Measurements from ENCODE around the gene LMAN2.
"Not testable (repeated sequence)": the region's sequence is repeated elsewhere in the genome, so short reads cannot be mapped to it uniquely, and the experiment has no call there.

LMAN2 gene

GRCh38 chr5:177378884-177379883 is 27.7 kb upstream of the LMAN2 start:
- Histone ChIP-seq H3K27me3 (ENCODE audit: control insufficient read depth in 2 of 2, insufficient read depth in 2 of 2, low read length in 2 of 2) (peaks cover 0 to 3% of the 10 kb centered on the region in 2 donors), H3K9me3 (ENCODE audit: control insufficient read depth in 2 of 2, low read length in 2 of 2) (no peaks in the 10 kb centered on the region), H3K27ac (ENCODE audit: low read depth in 2 of 2, low read length in 2 of 2) (no peak overlapping the region), H3K36me3 (ENCODE audit: control insufficient read depth in 2 of 2, insufficient read depth in 2 of 2, low read length in 2 of 2) (no peaks in the 10 kb centered on the region), H3K4me3 (ENCODE audit: low read length in 2 of 2) (no peak overlapping the region), H3K4me1 (ENCODE audit: control insufficient read depth in 2 of 2, insufficient read depth in 2 of 2, low read length in 2 of 2) (no peaks in the 10 kb centered on the region), H3K9ac (ENCODE audit: low read depth in 1 of 2, low read length in 2 of 2) (no peak overlapping the region)

- no peak overlapping the region for H3K4me3 ChIP-seq (ENCODE audit: low read length in 2 of 2)
- H3K9me3 ChIP-seq (ENCODE audit: control insufficient read depth in 2 of 2, low read length in 2 of 2) = no peaks in the 10 kb centered on the region
- no peak overlapping the region for H3K9ac ChIP-seq (ENCODE audit: low read depth in 1 of 2, low read length in 2 of 2)
- no peaks in the 10 kb centered on the region for H3K4me1 ChIP-seq (ENCODE audit: control insufficient read depth in 2 of 2, insufficient read depth in 2 of 2, low read length in 2 of 2)
- H3K27me3 ChIP-seq (ENCODE audit: control insufficient read depth in 2 of 2, insufficient read depth in 2 of 2, low read length in 2 of 2) = peaks cover 0 to 3% of the 10 kb centered on the region in 2 donors
- H3K36me3 ChIP-seq (ENCODE audit: control insufficient read depth in 2 of 2, insufficient read depth in 2 of 2, low read length in 2 of 2) = no peaks in the 10 kb centered on the region
- H3K27ac ChIP-seq (ENCODE audit: low read depth in 2 of 2, low read length in 2 of 2) = no peak overlapping the region
Observed at GRCh38 chr5:177377851-177378776, 26.6 kb upstream of the LMAN2 start.

GRCh38 chr5:177376107-177376506 is 24.6 kb upstream of the LMAN2 start:
- H3K27me3 ChIP-seq (ENCODE audit: control insufficient read depth in 2 of 2, insufficient read depth in 2 of 2, low read length in 2 of 2) = no peaks in the 10 kb centered on the region
- no peak overlapping the region for H3K9ac ChIP-seq (ENCODE audit: low read depth in 1 of 2, low read length in 2 of 2)
- no peaks in the 10 kb centered on the region for H3K9me3 ChIP-seq (ENCODE audit: control insufficient read depth in 2 of 2, low read length in 2 of 2)
- H3K4me3 ChIP-seq (ENCODE audit: low read length in 2 of 2) = no peak overlapping the region
- H3K27ac ChIP-seq (ENCODE audit: low read depth in 2 of 2, low read length in 2 of 2) = no peak overlapping the region
- H3K36me3 ChIP-seq (ENCODE audit: control insufficient read depth in 2 of 2, insufficient read depth in 2 of 2, low read length in 2 of 2) = peaks cover 0 to 4% of the 10 kb centered on the region in 2 donors
- peaks cover 5 to 7% of the 10 kb centered on the region in 2 donors for H3K4me1 ChIP-seq (ENCODE audit: control insufficient read depth in 2 of 2, insufficient read depth in 2 of 2, low read length in 2 of 2)

GRCh38 chr5:177375516-177375915 is 24.0 kb upstream of the LMAN2 start:
- not testable (repeated sequence) for H3K9me3 ChIP-seq (ENCODE audit: control insufficient read depth in 2 of 2, low read length in 2 of 2); H3K36me3 ChIP-seq (ENCODE audit: control insufficient read depth in 2 of 2, insufficient read depth in 2 of 2, low read length in 2 of 2); H3K27ac ChIP-seq (ENCODE audit: low read depth in 2 of 2, low read length in 2 of 2); H3K9ac ChIP-seq (ENCODE audit: low read depth in 1 of 2, low read length in 2 of 2); H3K4me1 ChIP-seq (ENCODE audit: control insufficient read depth in 2 of 2, insufficient read depth in 2 of 2, low read length in 2 of 2); H3K4me3 ChIP-seq (ENCODE audit: low read length in 2 of 2); H3K27me3 ChIP-seq (ENCODE audit: control insufficient read depth in 2 of 2, insufficient read depth in 2 of 2, low read length in 2 of 2)

GRCh38 chr5:177374211-177374610 is 22.7 kb upstream of the LMAN2 start:
- no peak overlapping the region for H3K27ac ChIP-seq (ENCODE audit: low read depth in 2 of 2, low read length in 2 of 2)
- no peaks in the 10 kb centered on the region for H3K9me3 ChIP-seq (ENCODE audit: control insufficient read depth in 2 of 2, low read length in 2 of 2)
- peaks cover 0 to 4% of the 10 kb centered on the region in 2 donors for H3K36me3 ChIP-seq (ENCODE audit: control insufficient read depth in 2 of 2, insufficient read depth in 2 of 2, low read length in 2 of 2)
- H3K9ac ChIP-seq (ENCODE audit: low read depth in 1 of 2, low read length in 2 of 2) = no peak overlapping the region
- H3K4me1 ChIP-seq (ENCODE audit: control insufficient read depth in 2 of 2, insufficient read depth in 2 of 2, low read length in 2 of 2) = peaks cover 9 to 13% of the 10 kb centered on the region in 2 donors
- H3K4me3 ChIP-seq (ENCODE audit: low read length in 2 of 2) = no peak overlapping the region
- H3K27me3 ChIP-seq (ENCODE audit: control insufficient read depth in 2 of 2, insufficient read depth in 2 of 2, low read length in 2 of 2) = no peaks in the 10 kb centered on the region

GRCh38 chr5:177373806-177374205 is 22.3 kb upstream of the LMAN2 start:
- Histone ChIP-seq H3K9me3 (ENCODE audit: control insufficient read depth in 2 of 2, low read length in 2 of 2) (no peaks in the 10 kb centered on the region), H3K27me3 (ENCODE audit: control insufficient read depth in 2 of 2, insufficient read depth in 2 of 2, low read length in 2 of 2) (no peaks in the 10 kb centered on the region), H3K9ac (ENCODE audit: low read depth in 1 of 2, low read length in 2 of 2) (no peak overlapping the region), H3K4me3 (ENCODE audit: low read length in 2 of 2) (no peak overlapping the region), H3K27ac (ENCODE audit: low read depth in 2 of 2, low read length in 2 of 2) (no peak overlapping the region), H3K36me3 (ENCODE audit: control insufficient read depth in 2 of 2, insufficient read depth in 2 of 2, low read length in 2 of 2) (peaks cover 0 to 4% of the 10 kb centered on the region in 2 donors), H3K4me1 (ENCODE audit: control insufficient read depth in 2 of 2, insufficient read depth in 2 of 2, low read length in 2 of 2) (peaks cover 9 to 17% of the 10 kb centered on the region in 2 donors)

- Histone ChIP-seq H3K4me1 (ENCODE audit: control insufficient read depth in 2 of 2, insufficient read depth in 2 of 2, low read length in 2 of 2) (peaks cover 9 to 17% of the 10 kb centered on the region in 2 donors), H3K4me3 (ENCODE audit: low read length in 2 of 2) (no peak overlapping the region), H3K27ac (ENCODE audit: low read depth in 2 of 2, low read length in 2 of 2) (no peak overlapping the region), H3K9me3 (ENCODE audit: control insufficient read depth in 2 of 2, low read length in 2 of 2) (no peaks in the 10 kb centered on the region), H3K9ac (ENCODE audit: low read depth in 1 of 2, low read length in 2 of 2) (no peak overlapping the region), H3K27me3 (ENCODE audit: control insufficient read depth in 2 of 2, insufficient read depth in 2 of 2, low read length in 2 of 2) (no peaks in the 10 kb centered on the region), H3K36me3 (ENCODE audit: control insufficient read depth in 2 of 2, insufficient read depth in 2 of 2, low read length in 2 of 2) (peaks cover 0 to 11% of the 10 kb centered on the region in 2 donors)
Observed at GRCh38 chr5:177372910-177373309, 21.4 kb upstream of the LMAN2 start.

- Histone ChIP-seq H3K9ac (ENCODE audit: low read depth in 1 of 2, low read length in 2 of 2) (no peak overlapping the region), H3K9me3 (ENCODE audit: control insufficient read depth in 2 of 2, low read length in 2 of 2) (no peaks in the 10 kb centered on the region), H3K27me3 (ENCODE audit: control insufficient read depth in 2 of 2, insufficient read depth in 2 of 2, low read length in 2 of 2) (no peaks in the 10 kb centered on the region), H3K36me3 (ENCODE audit: control insufficient read depth in 2 of 2, insufficient read depth in 2 of 2, low read length in 2 of 2) (peaks cover 0 to 11% of the 10 kb centered on the region in 2 donors), H3K4me1 (ENCODE audit: control insufficient read depth in 2 of 2, insufficient read depth in 2 of 2, low read length in 2 of 2) (peaks cover 13 to 22% of the 10 kb centered on the region in 2 donors), H3K4me3 (ENCODE audit: low read length in 2 of 2) (no peak overlapping the region), H3K27ac (ENCODE audit: low read depth in 2 of 2, low read length in 2 of 2) (no peak overlapping the region)
Observed at GRCh38 chr5:177372034-177372896, 20.8 kb upstream of the LMAN2 start.
